GM12878 (cell line): ENCODE measurements around the gene SCRT2. TPM values are rescaled to one million over a fixed set of nuclear protein-coding genes. Genes with fewer than 3 reads are reported as not detected.

Source experiments
- ATAC-seq: fragments of 200-7000 bp; cut with Tn5 transposase; 3 replicates; pipeline ENCODE4 v1.9.1; 2020; ENCODE audit warnings: mild to moderate bottlenecking, moderate library complexity
- BruUV-seq: library from RNA; stranded (reverse); fragments of 400-500 nt; replicated peaks from 2 replicates; lab custom pipeline; 2021; lab: Mats Ljungman, UMichigan
- CTCF ChIA-PET: fragments of 300-600 bp; sonication (Branson Sonifier 250); formaldehyde crosslinking; extraction: SDS; loops from one replicate; lab custom pipeline; 2021; ENCODE audit warnings: inconsistent platforms; lab: Yijun Ruan, JAX
- POLR2A ChIA-PET: fragments of 350-600 bp; formaldehyde crosslinking; extraction: SDS; loops from one replicate; lab custom pipeline; 2021; ENCODE audit warnings: inconsistent platforms; lab: Charles Lee
- RAD21 ChIA-PET: fragments of 300-600 bp; sonication (Branson Sonifier 250); formaldehyde crosslinking; loops from one replicate; lab custom pipeline; 2023; ENCODE audit warnings: antibody characterized with exemption; ENCODE audit not compliant: unreplicated experiment; lab: Charles Lee
- SMC1A ChIA-PET: fragments of 300-600 bp; sonication (Branson Sonifier 250); formaldehyde crosslinking; loops from one replicate; lab custom pipeline; 2023; ENCODE audit not compliant: unreplicated experiment, uncharacterized antibody; lab: Charles Lee
- DNase-seq: peaks from one replicate; pipeline ENCODE4 v3.0.0-alpha.2; 2011; ENCODE audit warnings: low read depth, low spot score
- FAIRE-seq: peaks from 3 replicates; lab custom pipeline; 2011; peaks lifted over from hg19 to GRCh38; lab: Jason Lieb, UNC
- H2AFZ ChIP-seq: 2 replicates; pipeline ENCODE4 v1.6.0; 2011; ENCODE audit warnings: low read depth, low read length, control low read depth; ENCODE audit not compliant: control insufficient read depth
- H3K27ac ChIP-seq: 2 replicates; pipeline ENCODE4 v1.5.1; 2011; ENCODE audit warnings: control low read depth; ENCODE audit not compliant: control insufficient read depth, insufficient read depth
- H3K27me3 ChIP-seq, 2 experiments: replicated peaks in 1 of 2; 2 replicates each; pipeline versions ENCODE4 v1.6.0 to v1.6.1; 2011; ENCODE audit warnings: low read length in 1 of 2; ENCODE audit not compliant: control insufficient read depth in 2 of 2, insufficient read depth in 2 of 2
- H3K36me3 ChIP-seq, 2 experiments: 2 replicates each; pipeline ENCODE4 v1.5.1; 2011; ENCODE audit warnings: low read length in 1 of 2; ENCODE audit not compliant: control insufficient read depth in 2 of 2, insufficient read depth in 2 of 2
- H3K4me1 ChIP-seq: 2 replicates; pipeline ENCODE4 v1.6.1; 2011; ENCODE audit warnings: mild to moderate bottlenecking, low read length, moderate library complexity, mixed read lengths; ENCODE audit not compliant: control insufficient read depth, insufficient read depth
- H3K4me2 ChIP-seq: 2 replicates; pipeline ENCODE4 v1.6.0; 2011; ENCODE audit warnings: control low read depth; ENCODE audit not compliant: control insufficient read depth, insufficient read depth
- H3K4me3 ChIP-seq: fragments of 200-600 bp; sonication (generic); 2 replicates; pipeline ENCODE4 v1.5.1; 2016
- H3K79me2 ChIP-seq: 2 replicates; pipeline ENCODE4 v1.6.0; 2011; ENCODE audit warnings: low read length; ENCODE audit not compliant: control insufficient read depth, insufficient read depth
- H3K9ac ChIP-seq: 2 replicates; pipeline ENCODE4 v1.8.0; 2011; ENCODE audit warnings: low read length, control low read depth, mixed read lengths; ENCODE audit not compliant: control insufficient read depth, insufficient read depth
- H3K9me3 ChIP-seq: replicated peaks from 3 replicates; pipeline ENCODE4 v1.5.1; 2011; ENCODE audit warnings: mild to moderate bottlenecking, low read length; ENCODE audit not compliant: control insufficient read depth, insufficient read depth
- H4K20me1 ChIP-seq: 2 replicates; pipeline ENCODE4 v1.6.0; 2011; ENCODE audit not compliant: control insufficient read depth, insufficient read depth
- CBFB ChIP-seq: IDR thresholded peaks from 2 replicates; pipeline ENCODE4 v1.6.1; 2016; ENCODE audit warnings: antibody characterized with exemption, low read depth
- CBX3 ChIP-seq: fragments of 200-600 bp; sonication (generic); IDR thresholded peaks from 2 replicates; pipeline ENCODE4 v1.6.1; 2016; ENCODE audit warnings: low read depth, borderline replicate concordance
- ESRRA ChIP-seq: IDR thresholded peaks from 2 replicates; pipeline ENCODE4 v1.6.1; 2012; ENCODE audit warnings: mild to moderate bottlenecking, low read length, improper control_type of control experiment
- GATAD2B ChIP-seq: fragments of 450-650 bp; conservative IDR thresholded peaks from 2 replicates; pipeline ENCODE4 v1.6.1; 2017; ENCODE audit warnings: low read depth, mild to moderate bottlenecking, moderate library complexity
- KAT2A ChIP-seq: conservative IDR thresholded peaks from 2 replicates; pipeline ENCODE4 v1.6.1; 2011; ENCODE audit warnings: low read depth, low read length; ENCODE audit not compliant: control insufficient read depth
- MTA2 ChIP-seq: fragments of 450-650 bp; IDR thresholded peaks from 2 replicates; pipeline ENCODE4 v1.6.1; 2016; ENCODE audit warnings: low read depth, mild to moderate bottlenecking, moderate library complexity
- MXI1 ChIP-seq: fragments of 150-350 bp; IDR thresholded peaks from 2 replicates; pipeline ENCODE4 v1.6.1; 2011; ENCODE audit warnings: low read depth, mild to moderate bottlenecking, inconsistent platforms, low read length, improper control_type of control experiment
- NFIC ChIP-seq: IDR thresholded peaks from 2 replicates; pipeline ENCODE4 v1.6.1; 2012; ENCODE audit warnings: low read depth, mild to moderate bottlenecking, inconsistent platforms, low read length, moderate library complexity
- NR2F1 ChIP-seq: fragments of 450-650 bp; conservative IDR thresholded peaks from 2 replicates; pipeline ENCODE4 v1.6.1; 2017; ENCODE audit warnings: mild to moderate bottlenecking
- RELB ChIP-seq: fragments of 450-650 bp; IDR thresholded peaks from 2 replicates; pipeline ENCODE4 v1.6.1; 2017; ENCODE audit warnings: low read depth, mild to moderate bottlenecking, moderate library complexity
- SREBF1 ChIP-seq: IDR thresholded peaks from 2 replicates; pipeline ENCODE4 v1.6.1; 2012; ENCODE audit warnings: mild to moderate bottlenecking, low read length
- ZBTB33 ChIP-seq: fragments of 450-650 bp; IDR thresholded peaks from 2 replicates; pipeline ENCODE4 v1.6.1; 2017; ENCODE audit warnings: mild to moderate bottlenecking
- ZBTB4 ChIP-seq: fragments of 450-650 bp; formaldehyde crosslinking; IDR thresholded peaks from 2 replicates; pipeline ENCODE4 v1.4.0; 2022; ENCODE audit warnings: mild to moderate bottlenecking, moderate library complexity
- ZNF622 ChIP-seq: fragments of 450-650 bp; IDR thresholded peaks from 2 replicates; pipeline ENCODE4 v1.6.1; 2017; ENCODE audit warnings: mild to moderate bottlenecking, inconsistent platforms
- WGBS: methylation state at CpG from one replicate; pipeline ENCODE4 v1.1.6; 2016; ENCODE audit warnings: low lambda C conversion rate; ENCODE audit not compliant: insufficient replicate concordance, insufficient coverage; ENCODE audit errors: missing lambda C conversion rate; 5-methylcytosine and 5-hydroxymethylcytosine counted together
- in situ Hi-C: fragments of 300-500 bp; cut with MboI; formaldehyde crosslinking; loops from 9 replicates; pipeline ENCODE4 v1.14.3; 2018; ENCODE audit warnings: mixed read lengths
- intact Hi-C: fragments of 100-400 bp; cut with micrococcal nuclease; formaldehyde crosslinking; loops from one replicate; pipeline ENCODE4 v1.14.2; 2022; ENCODE audit not compliant: unreplicated experiment
- polyA plus RNA-seq, 11 experiments: library from polyadenylated mRNA; depleted of rRNA in 4 of 11; unstranded in 6 of 11; stranded (reverse) in 5 of 11; fragments of >200 nt; fragmentation: Nextera tagmentation in 4 of 11; fragmentation: Illumina TruSeq in 1 of 11; extraction: Ambion mirVana in 4 of 11; extraction: Trizol in 1 of 11; gene quantifications; 1 replicate in 1 of 11; 2 replicates in 10 of 11; pipeline versions ENCODE4 v1.2.1 to v1.2.3, GENCODE V29; 2011 to 2016; ENCODE audit warnings: inconsistent platforms in 2 of 11, missing spikeins in 2 of 11, low read depth in 1 of 11
- total RNA-seq, 4 experiments: library from RNA; depleted of rRNA in 3 of 4; stranded (reverse); fragments of >200 nt in 3 of 4; fragmentation: Illumina TruSeq in 1 of 4; extraction: Trizol in 1 of 4; gene quantifications; 2 replicates each; pipeline versions ENCODE4 v1.2.1 to v1.2.3, GENCODE V29; 2013 to 2021

SCRT2 gene
- total and polyA plus RNA-seq, 10 of the 15 experiments (the other 5 are each of a cell fraction or from before 2014, with no cell fraction given), result not detected

GRCh38 chr20:723756-724155 is 48.2 kb upstream of the SCRT2 start (continued):
- TF ChIP-seq RELB (no peak), CBFB (no peak)

- H4K20me1 ChIP-seq, result no peaks in the 10 kb centered on the region
- RAD21 ChIA-PET, result no interaction called here
- H3K9ac ChIP-seq, result no peak overlapping the region
- H3K36me3 ChIP-seq, result no peaks in the 10 kb centered on the region
- SMC1A ChIA-PET, result no interaction called here
- no peaks in the 10 kb centered on the region for H3K4me1 ChIP-seq
- intact Hi-C loops (no loop called here), in situ Hi-C loops (no loop called here)
- ATAC-seq, result no peak
- CTCF ChIA-PET, result interaction anchor here (1.0 kb wide), 1 partner anchor 16 kb away, joined by 3 read pairs; no protein-coding TSS in a partner anchor
- no peaks in the 10 kb centered on the region for H3K9me3 ChIP-seq
- no peak for FAIRE-seq
- no TSS peak for BruUV-seq
- H3K79me2 ChIP-seq, result no peaks in the 10 kb centered on the region
- TF ChIP-seq CBX3 (no peak), GATAD2B (no peak), NFIC (no peak), ZNF622 (no peak), ESRRA (no peak), KAT2A (no peak), MTA2 (no peak), ZBTB33 (no peak), NR2F1 (no peak), MXI1 (no peak), SREBF1 (no peak), ZBTB4 (CRISPR knock-in tag) (no peak)
- WGBS, result 26% methylated on average over 11 of the region's 11 CpGs
- no peak overlapping the region for H3K4me2 ChIP-seq
- H3K4me3 ChIP-seq, result no peak overlapping the region
- POLR2A ChIA-PET, result no interaction called here
- DNase-seq, result no peak
- H3K27ac ChIP-seq, result no peak overlapping the region
- no peak overlapping the region for H2AFZ ChIP-seq
- H3K27me3 ChIP-seq, result peaks cover 0 to 2% of the 10 kb centered on the region in 2 experiments; a peak in 3 of 4 replicates
Observed at GRCh38 chr20:722822-723644, 47.4 kb upstream of the SCRT2 start.
